Midbrain (tissue), 1 donor: ENCODE results near the gene NCF2.

ENCODE experiments used
- DNase-seq: peaks from one replicate; lab custom pipeline; 2025; lab: John Stamatoyannopoulos, UW

NCF2 gene

DNA sequence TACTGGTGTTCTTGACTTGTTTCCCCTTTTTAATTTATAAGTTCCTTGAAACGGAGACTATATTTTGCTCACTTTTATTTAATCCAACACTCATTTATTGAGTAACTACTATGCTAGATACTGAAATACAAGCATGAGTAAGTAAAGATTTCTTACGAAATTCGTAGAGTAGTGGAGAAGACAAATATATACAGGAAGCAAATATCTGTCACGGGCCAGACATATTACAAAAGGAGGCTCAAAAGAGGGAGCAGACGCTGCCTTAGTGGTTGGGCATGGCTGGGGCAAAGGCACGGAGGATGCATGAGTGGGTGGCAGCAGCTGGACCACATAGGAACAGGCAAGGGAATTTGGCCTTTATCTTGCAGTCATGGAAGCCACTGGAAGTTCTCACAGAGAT lies 6.8 kb downstream of the NCF2 start:
- no peak for DNase-seq

GRCh38 chr1:183582021-183582713 lies 8.1 kb downstream of the NCF2 start:
- no peak for DNase-seq

- peak; percentile 27 for DNase-seq
These were observed 10.0 kb downstream of the NCF2 start for GRCh38 chr1:183580281-183580682.

- DNase-seq, result no peak
These were observed 11.4 kb downstream of the NCF2 start for GRCh38 chr1:183578856-183579255.

- DNase-seq, result no peak
These were observed 12.3 kb downstream of the NCF2 start for GRCh38 chr1:183577897-183578465.

- no peak for DNase-seq
These were observed 13.7 kb downstream of the NCF2 start for GRCh38 chr1:183576537-183576936.

DNA sequence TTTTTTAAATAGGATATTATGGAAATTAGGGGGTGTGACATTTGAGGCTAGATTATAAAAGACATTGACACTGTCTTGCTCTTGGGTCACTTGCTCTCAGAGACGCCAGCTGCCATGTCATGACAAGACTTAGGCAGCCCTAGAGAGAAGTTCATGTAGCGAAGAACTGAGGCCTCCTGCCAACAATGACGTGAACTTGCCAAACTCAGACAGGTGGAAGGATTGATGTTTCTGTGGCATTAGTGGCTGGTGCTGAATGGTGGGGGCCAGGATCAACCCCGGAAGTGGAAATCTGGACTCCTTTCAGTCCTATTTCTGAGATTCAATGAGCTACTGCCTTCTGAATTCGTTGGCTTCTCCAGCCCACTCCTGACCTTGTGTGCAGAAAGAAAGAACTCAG lies 14.7 kb downstream of the NCF2 start:
- no peak for DNase-seq

DNA sequence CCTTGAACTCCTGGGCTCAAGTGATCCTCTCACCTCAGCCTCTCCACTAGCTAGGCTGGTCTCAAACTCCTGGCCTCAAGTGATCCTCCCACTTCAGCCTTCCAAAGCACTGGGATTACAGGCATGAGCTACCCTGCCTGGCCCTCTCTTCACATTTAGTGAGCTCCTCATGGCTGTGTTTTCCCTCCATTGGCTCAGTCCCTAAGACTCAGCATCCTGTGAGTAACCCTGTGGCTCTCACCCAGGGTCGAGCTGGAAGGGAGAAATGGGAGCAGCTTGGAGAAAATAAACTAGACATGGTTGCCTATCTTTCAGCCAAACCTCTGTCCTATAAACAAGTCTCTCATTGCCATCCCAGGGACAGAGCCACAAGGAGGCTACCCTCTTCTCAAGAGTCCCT lies 17.5 kb downstream of the NCF2 start:
- no peak for DNase-seq

DNA sequence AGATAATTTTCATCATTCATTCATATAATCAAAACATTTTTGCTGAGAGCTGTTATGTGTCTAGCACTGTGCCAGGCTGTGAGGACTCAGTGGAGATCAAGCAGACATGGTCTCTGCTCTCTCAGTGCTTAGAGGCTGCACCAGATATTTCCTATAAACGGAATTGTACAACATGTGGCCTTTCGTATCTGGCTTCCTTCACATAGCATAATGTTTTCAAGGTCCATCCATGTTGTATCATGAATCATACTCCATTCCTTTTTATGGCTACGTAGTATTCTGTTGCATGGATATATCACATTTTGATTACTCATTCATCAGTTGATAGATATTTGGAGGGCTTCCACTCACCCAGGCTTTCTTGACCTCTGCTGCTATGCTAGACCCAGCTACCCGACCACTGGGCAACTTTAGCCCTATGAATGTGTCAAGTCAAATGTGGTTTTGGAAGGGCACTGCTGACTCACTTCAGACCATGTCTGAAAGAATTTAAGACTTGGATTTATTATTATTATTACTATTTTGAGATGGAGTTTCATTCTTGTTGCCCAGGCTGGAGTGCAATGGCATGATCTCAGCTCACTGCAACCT lies 18.5 kb downstream of the NCF2 start:
- no peak for DNase-seq

GRCh38 chr1:183570451-183570850 lies 19.8 kb downstream of the NCF2 start:
- no peak for DNase-seq

DNA sequence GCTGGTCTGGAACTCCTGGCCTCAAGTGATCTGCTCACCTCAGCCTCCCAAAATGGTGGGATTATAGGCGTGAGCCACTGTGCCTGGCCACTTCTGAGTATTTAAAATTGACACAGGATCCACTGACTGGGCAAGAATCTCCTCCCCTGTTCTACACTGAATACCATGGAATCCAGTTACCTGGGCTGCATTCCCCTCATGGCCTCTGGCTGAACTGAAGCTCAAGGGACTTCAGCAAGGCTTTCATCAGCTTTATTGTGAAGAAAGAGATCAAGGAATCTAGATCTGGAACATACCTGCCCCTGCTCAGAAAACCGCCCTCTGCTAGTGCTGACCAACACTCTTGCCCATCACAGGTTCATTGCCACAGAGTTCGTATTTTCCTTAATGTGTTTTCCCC lies 20.5 kb downstream of the NCF2 start:
- DNase-seq, result no peak

- DNase-seq, result no peak
These were observed 21.1 kb downstream of the NCF2 start for GRCh38 chr1:183569141-183569540.

- no peak for DNase-seq
These were observed 21.9 kb downstream of the NCF2 start for GRCh38 chr1:183568176-183569021.

GRCh38 chr1:183567584-183567983 lies 22.7 kb downstream of the NCF2 start:
- no peak for DNase-seq

DNA sequence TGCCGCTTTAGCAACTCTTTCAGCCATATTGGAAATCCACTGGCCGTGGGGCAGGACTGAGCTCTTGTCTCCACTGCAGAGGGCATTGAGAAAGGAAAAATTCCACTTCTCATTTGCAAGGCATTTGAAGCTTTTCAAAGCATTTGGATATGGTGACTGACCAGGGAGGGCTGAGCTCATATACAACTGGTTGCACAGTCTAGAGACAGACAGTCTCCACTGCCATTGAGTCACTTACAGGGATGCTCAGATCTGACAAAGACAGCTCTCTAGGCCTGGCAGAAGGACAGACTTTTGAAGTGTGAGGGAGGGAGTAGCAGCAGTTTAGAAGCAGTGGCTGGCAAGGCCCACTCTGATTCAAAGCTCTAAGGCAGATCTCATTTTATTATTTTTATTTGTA lies 24.2 kb downstream of the NCF2 start:
- no peak for DNase-seq

GRCh38 chr1:183565261-183565660 lies 25.0 kb downstream of the NCF2 start:
- no peak for DNase-seq

DNA sequence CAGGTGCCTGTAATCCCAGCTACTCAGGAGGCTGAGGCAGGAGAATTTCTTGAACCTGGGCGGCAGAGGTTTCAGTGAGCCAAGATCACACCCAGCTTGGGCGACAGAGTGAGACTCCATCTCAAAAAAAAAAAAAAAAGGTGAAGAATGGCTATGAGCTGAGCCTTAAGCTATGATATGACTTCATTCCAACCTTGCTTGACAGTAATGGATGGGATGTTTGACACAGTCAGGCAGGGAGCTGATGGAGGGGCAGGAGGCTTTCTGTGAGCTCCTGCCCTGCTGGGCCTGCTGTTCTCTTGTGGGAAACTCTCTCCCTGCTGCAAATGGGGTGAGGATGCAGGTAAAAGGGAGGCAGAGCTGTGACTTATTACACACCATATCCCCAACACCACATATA lies 27.6 kb downstream of the NCF2 start:
- no peak for DNase-seq

GRCh38 chr1:183559061-183559460 lies 31.2 kb downstream of the NCF2 start:
- DNase-seq, result no peak

- DNase-seq, result no peak
These were observed 35.7 kb downstream of the NCF2 start for GRCh38 chr1:183554577-183554976.

DNA sequence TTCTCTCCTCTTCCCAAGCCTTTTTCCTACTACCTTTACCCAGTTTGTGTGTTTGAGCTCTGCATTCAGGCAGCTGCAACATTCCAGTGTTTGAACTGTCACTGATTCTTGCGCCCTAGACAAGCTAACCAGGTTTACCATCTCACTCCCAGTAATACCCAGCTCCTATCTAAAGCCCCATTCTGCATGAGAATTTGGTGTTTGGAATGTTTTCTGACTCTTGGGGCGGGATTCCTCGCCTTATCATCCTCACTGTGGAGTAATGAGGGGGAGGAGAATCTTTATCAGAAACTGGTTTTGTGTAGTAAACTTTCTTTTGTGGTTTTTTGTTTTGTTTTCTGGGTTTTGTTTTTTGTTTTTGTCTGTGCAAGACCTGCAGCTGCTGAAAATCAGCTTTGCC lies 36.5 kb downstream of the NCF2 start:
- no peak for DNase-seq

DNA sequence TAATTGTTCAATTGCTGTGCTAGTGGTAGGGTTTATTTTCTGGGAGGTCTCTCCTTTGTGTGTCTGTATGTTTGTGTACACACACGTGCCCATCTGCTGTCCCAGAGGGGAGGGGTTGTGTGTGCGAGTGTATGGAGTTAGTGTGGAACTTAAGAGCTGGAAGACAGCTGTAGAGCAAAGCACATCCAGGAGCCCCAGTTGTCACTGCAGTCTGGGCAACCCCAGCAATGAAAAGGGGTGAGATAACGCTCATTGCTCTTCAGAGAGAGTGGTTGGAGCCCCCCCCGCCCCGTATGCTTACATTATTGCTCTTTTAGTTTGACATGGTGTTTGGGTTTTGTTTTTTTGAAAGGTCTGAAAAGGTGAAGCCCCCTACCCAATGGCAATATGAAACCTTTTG lies 36.9 kb downstream of the NCF2 start:
- no peak for DNase-seq

DNA sequence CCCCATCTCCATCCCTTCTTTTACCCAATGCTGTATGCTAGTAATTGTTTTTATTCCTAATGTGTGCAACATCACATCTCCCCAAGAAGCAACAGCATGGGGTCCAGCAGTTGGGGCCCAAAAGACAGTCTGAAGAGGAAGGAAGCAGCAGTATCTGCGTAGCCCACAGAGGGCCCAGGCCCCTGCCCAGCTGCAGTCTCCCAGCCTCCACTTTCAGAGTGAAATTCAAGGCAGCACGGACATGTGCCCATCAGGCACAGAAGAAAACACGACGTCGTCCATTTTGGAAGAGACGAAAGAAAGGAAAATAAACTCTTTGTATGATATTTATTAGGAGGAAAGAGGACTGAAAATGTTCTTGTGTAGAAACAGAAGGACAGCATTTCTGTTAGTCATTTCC lies 37.4 kb downstream of the NCF2 start:
- DNase-seq, result no peak

- DNase-seq, result no peak
These were observed 37.8 kb downstream of the NCF2 start for GRCh38 chr1:183552441-183552840.
